Sciatic nerve (tissue), 2 donors: ENCODE measurements around the gene ACTR6. TPM values are rescaled to one million over a fixed set of nuclear protein-coding genes. Genes with fewer than 3 reads are reported as not detected.
A peak's percentile ranks its signal among the peaks of the same experiment; 100 is the strongest.

ENCODE experiments used
- ATAC-seq: fragments of 200-7000 bp; cut with Tn5 transposase; one replicate; pipeline ENCODE4 v1.9.1; 2020; ENCODE audit warnings: mild to moderate bottlenecking, moderate library complexity
- DNase-seq: peaks from one replicate; pipeline ENCODE4 v3.0.0-alpha.2; 2020; ENCODE audit warnings: low spot score
- intact Hi-C: fragments of 100-400 bp; cut with DNase I; formaldehyde crosslinking; loops from one replicate; pipeline ENCODE4 v1.14.2; 2022
- total RNA-seq: library from RNA; stranded (reverse); fragmentation: NEBNext Ultra II Directional; extraction: Animal tissue kit (Norgen Biotek cat#: 25700); gene quantifications from one replicate; pipeline ENCODE4 v1.2.1, GENCODE V29; 2021
- donor health status: DM: no; HTN: no; CAD: no.
- donor health status: DM: no; HTN: no; CAD: no.

The ACTR6 gene
- 32.3 TPM for total RNA-seq

DNA sequence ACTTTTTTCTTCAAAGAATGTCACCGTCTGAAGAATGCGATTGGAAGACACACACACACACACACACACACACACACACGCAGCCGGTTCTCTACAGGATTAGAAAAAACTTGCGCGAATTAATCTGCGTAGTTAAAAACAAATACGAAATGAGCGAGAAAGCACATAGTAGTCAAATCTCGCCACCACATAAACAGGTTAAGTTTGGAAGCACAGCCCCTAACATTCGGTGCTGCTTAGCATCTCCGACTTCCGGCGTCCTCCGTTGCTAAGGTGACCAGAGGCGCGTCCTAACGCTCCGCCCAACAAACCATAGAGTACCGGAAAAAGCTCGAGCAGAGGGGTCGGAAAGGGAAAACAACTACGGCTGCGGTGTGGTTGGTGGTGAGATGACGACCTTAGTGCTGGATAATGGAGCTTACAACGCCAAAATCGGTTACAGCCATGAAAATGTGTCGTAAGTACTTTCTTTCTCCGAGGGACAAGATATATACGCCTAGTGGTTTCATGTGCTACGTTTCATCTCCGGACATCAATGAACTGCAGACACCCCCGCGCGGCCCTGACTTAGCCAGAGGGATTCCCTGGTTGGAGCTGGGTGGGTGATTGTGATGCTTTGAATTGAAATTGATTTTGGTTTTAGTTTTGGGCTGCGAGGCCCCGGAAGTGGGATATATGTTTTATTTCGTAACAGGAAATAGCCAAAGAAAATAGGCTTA lies at the start of gene ACTR6:
TSS of gene ACTR6 (plus strand) at position 353 of the 719 bp plus-strand sequence. CDS start at position 390, 37 bp downstream.
- intact Hi-C loops, result no loop called here
- peak; percentile 97 for DNase-seq

DNA sequence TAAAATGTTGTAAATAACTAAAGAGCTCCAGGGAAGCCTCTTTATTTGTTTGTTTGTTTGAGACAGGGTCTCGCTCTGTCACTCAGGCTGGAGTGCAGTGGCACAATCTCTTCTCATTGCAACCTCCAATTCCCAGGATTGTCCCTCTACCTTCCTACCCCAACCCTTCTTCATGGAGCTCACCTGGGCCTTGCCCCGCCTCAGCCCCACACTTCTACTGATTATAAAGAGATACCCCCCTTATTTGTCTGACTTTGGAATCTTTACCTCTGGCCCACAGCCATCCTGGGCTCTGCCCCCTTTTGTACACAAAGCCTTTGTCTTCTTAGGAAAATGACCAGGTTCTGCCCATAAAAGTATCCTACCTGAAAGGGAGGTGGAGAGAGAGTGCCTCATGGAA lies 48.8 kb upstream of the ACTR6 start:
- intact Hi-C loops, result no loop called here
- no peak for ATAC-seq
- no peak for DNase-seq

More for the DNA sequence above, at the start of gene ACTR6:
- peak; percentile 99 for ATAC-seq

DNA sequence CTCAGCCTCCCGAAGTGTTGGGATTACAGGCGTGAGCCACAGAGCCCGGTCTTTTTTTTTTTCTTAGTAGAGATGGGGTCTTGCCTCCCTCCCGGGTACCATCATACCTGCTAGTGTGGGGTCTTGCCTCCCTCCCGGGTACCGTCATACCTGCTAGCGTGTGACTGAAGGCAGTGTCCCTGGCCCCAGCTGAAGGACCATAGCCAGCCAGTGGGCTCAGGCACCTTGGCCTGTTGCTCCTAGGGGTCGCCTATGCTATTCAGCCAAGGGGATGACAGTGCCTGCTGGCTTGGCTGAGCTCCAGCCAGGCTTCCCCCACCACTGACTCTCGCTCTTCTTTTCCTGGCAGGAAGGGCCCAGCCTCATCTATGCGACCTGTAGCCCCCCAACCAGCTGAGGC lies 47.5 kb upstream of the ACTR6 start:
- ATAC-seq, result no peak
- no peak for DNase-seq
- intact Hi-C loops, result no loop called here

DNA sequence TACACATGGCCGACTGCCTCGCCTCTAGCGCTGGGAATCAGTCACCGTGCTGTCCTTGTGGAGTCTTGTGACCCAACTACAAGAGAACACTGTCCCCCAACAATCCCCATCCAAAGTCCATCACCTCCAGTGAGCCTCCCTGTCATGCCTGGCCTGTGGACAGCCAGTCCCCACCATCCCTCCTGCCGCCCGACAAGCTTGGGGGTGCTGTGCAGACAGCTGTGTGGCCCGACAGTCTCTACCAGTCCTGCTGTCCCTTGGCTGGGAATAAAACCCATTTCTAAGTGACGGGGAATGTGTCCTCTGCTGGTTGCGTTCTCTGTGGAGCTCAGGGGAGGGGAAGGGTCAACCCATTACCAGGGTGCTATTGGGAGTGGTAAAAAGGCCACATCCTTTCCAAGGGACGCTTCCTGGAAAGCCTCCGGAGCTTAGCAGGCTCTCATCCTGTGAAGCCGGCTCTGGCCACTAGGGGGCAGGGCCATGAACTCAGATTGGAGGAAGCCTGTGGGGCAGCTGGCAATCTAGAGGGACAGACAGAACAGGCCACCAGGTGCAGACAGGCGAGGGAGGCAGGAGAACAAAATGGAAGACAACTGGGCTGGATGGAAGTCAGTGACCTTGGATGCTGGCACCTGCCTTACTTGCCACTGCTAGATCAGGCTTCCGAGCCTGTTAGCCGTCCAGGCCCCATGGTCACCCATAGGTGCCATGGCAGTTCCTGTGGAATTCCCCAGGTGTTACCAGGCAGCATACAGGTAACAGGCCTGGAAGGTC lies 46.0 kb upstream of the ACTR6 start:
- intact Hi-C loops, result no loop called here
- DNase-seq, result peak; percentile 77
- peak; percentile 29 for ATAC-seq

DNA sequence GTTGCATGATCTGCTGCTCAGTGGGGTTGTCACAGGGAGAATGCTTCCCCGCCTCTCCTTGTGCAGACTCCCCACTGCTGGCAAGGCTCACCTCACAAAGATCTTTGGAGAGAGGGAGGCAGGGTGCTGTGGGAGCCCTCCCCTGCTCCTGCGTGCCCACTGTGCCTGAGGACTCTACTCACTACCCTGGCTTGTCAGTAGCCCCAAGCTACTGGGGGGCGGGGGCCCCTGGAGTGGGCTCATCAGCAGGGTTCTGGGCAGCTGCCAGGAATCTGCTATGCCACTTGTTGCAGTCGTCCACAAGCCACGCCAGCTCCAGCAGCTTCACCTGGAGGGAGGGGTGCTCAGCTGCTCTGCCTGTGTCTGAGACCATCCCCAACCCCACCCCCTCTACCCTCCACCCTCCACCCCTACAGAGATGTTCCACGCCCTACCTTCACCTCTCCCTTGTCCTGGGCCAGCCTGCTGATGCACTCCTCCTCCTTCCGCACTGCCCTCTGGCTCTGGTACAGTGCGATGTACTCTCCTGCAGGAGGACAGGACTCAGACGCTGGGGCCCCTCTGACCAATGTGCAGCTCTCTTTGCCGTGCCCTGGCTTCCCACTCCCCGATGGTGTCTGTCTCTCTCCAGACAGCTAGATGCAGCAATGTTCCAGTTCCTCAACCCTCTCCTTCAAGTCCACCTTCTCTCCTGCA lies 43.7 kb upstream of the ACTR6 start:
- ATAC-seq (peak; percentile 23), DNase-seq (no peak)
- intact Hi-C loops, result no loop called here

DNA sequence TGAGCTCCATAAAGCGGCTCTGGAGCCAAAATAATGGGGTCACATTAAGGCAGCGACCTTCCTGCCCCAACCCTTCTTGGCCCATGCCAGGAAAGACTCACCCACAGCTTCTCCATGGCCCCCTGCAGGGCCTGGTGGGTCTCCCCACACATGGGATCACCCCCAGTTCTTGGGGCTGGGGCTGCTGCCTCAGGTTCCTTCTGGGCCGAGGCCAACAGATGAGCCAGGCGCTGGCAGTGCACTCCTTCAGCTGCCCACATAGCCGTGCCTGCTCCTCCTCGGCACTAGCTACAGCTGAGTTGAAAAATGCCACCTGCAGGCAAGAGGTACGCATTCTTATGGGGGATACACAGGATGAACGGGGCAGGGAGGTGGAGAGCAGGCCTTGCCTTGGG lies 43.2 kb upstream of the ACTR6 start:
- no peak for ATAC-seq
- intact Hi-C loops, result no loop called here
- no peak for DNase-seq

DNA sequence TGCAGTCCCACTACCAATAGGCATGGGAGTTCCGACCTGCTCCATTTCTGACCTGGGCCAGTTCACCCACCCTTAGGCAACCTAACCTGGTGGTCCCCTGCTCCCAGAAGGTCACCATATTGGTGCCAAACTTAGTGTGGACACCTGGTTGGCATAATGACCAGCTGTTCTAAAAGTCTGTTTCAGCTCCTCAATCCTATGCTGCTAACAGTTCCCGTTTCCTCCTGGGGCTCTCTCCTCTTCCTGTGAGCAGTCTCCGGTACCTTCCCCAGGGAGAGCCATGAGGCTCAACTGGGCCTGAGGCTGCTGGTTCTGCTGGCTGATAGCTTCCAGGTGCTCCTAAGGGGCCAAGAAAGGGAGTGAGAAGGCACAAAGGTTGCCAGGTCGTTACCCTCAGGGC lies 42.1 kb upstream of the ACTR6 start:
- intact Hi-C loops, result no loop called here
- DNase-seq (no peak), ATAC-seq (no peak)

DNA sequence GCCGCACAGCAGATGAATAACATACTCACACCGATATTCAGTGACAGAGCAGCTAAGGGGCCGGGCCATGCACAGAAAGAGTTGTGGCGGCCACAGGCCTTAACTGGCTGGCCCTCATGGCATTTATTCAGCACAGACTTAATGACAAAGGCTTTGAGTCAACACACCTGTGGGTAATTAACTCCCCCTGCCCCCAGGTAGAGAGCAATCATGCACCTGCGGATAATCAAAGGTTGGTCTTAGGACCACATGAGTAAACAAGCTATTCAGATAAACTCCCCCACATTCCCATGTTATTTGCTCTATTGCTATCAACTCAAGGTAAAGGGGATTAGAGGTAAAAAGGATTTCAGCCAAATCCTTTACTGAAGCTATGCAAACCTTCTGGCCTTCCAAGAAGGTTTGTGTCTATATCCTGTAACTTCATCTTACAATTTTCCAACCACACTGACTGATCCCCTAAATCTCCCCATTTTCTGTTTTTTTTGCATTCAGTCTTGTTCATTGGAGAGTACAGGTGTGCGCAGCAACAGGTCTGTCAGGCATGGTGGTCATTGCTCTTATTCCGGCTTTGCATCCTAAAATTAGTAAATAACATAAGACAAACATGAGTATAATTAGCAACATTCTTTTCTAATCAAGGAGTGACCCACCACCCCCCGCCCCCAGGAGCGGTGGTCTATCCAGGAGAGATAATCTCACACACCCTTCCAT lies 41.1 kb upstream of the ACTR6 start:
- no peak for DNase-seq
- intact Hi-C loops, result no loop called here
- no peak for ATAC-seq

DNA sequence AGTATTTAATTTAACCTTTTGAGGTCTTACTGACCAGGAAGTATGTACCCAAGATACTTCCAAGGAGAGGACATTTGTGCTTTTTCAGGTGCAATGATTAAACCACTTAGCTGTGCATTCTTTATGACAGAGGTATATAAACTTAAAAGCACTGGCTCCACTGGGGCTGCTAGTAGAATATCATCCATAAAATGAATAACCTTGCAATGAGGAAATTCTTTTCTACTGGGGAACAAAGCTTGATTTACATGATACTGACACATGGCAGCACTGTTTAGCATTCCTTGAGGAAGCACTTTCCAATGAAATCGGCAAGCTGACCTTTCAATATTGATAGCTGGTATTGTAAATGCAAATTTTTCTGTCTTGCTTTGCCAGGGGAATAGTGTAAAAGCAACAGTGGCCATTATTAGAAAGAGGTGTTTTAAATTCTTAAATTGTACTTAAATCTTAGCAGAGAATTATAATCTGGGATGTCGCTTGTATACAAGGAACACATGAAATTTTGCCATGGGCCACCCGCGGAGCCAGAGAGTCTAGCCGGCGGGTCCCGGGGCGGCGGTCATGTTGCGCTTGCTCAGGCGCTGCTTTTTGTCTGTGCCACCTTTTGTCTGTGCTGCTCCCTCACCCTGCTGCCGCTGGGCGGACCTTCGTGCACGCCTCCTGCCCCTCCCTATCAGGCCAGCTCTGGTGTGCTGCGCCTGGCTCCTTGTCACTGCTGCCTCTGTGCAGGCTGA lies 37.0 kb upstream of the ACTR6 start:
- DNase-seq, result peak; percentile 78
- intact Hi-C loops, result no loop called here
- ATAC-seq, result peak; percentile 97

DNA sequence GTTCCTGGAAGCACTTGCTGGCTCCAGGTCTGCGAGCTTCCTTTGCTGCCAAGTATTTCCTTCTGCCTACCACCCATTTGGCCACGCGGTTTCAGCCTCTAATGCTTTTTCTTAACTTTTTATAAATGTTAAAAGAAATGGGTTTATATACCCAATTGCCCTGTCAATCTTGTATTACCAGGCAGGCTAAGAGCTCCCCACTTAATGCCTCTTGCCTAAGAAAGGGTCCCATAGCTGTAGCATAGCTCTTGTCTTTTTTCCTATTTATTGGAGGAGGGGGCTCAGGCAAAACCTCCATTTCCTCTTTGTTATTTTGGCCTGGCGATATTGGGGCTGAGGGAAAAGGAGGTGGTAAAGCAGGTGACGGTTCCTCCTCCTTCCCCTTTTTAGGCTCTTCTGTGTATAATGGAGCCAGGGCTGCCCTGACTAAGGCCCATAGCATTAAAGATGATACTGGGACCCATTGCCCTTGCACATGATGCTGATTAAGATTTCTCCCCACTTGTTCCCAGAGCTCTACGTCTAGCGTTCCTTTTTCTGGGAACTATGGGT lies 36.4 kb upstream of the ACTR6 start:
- intact Hi-C loops, result no loop called here
- DNase-seq (no peak), ATAC-seq (no peak)

DNA sequence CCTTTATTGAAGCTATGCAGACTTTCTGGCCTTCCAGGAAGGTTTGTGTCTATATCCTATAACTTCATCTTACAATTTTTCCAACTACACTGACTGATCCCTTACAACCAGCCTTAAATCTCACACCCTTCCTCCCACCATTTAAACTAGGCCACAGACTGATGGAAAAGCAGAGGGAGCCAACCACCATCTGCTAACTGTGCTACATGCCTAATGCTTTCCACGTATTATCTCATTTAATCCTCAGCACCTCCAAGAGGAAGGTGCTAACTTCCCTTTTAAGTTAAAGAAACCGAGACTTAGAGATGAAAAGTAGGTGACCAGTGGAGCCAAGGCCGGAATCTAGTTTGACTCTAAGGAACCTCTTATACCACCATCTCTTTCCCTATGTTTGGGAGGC lies 35.3 kb upstream of the ACTR6 start:
- ATAC-seq (no peak), DNase-seq (no peak)
- intact Hi-C loops, result no loop called here

DNA sequence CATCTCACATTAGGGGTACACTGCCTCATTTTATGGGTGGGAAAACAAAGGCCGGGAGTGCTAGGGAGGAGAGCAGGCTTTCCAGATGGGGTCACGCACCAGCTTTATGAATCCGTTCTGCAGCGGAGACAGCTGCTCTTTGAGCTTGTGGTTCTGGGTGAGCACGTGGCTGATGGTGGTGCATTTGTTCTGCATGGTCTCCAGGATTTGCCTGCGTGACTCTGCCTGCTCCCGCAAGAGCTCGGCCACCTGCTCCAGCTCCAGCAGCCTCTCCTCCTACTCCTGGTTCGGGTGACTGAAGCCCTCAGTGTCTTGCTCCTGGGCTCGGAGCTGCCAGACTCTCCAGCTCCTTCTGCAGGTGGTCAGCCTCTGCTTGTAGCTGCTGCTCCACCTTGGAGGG lies 34.4 kb upstream of the ACTR6 start:
- intact Hi-C loops, result loop anchor here (1.0 kb wide), 1 partner anchor 22 kb away; no protein-coding TSS in a partner anchor
- ATAC-seq (no peak), DNase-seq (no peak)

DNA sequence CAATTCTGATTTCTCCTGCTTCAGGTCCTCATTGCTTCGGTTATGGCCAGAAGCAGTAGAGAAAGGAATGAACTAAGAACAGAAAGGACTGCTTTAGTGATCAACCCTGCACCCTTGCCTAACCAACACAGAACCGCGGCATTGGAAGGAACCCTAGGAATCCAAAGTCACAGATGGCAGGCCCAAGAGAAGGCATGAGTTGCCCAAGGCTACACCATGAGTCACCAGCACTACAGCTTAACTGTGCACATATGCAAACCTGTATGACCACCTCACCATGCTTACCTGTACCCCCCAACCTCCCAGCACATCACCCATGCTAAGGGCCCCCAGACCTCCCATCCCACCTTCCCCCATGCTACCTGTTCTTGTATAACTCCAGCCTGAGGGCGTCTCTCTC lies 32.1 kb upstream of the ACTR6 start:
- ATAC-seq (no peak), DNase-seq (no peak)

DNA sequence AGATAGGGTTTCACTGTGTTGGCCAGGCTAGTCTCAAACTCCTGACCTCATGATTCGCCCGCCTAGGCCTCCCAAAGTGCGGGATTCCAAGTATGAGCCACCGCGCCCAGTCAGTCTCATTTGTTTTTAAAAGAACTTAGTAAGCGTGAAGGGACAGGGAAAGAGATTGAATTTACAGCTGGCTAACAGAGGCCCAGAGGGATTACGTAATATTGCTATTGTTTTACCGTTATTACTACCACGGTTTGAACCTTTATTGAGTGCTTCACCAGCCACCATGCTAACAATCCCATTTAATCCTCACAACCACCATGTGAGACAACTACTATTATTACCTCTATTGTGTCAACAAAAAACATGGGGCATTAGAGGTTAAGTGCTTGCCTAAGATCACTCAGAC lies 31.3 kb upstream of the ACTR6 start:
- DNase-seq (no peak), ATAC-seq (no peak)
- intact Hi-C loops, result no loop called here

More for the DNA sequence above, 32.1 kb upstream of the ACTR6 start:
- intact Hi-C loops, result no loop called here

DNA sequence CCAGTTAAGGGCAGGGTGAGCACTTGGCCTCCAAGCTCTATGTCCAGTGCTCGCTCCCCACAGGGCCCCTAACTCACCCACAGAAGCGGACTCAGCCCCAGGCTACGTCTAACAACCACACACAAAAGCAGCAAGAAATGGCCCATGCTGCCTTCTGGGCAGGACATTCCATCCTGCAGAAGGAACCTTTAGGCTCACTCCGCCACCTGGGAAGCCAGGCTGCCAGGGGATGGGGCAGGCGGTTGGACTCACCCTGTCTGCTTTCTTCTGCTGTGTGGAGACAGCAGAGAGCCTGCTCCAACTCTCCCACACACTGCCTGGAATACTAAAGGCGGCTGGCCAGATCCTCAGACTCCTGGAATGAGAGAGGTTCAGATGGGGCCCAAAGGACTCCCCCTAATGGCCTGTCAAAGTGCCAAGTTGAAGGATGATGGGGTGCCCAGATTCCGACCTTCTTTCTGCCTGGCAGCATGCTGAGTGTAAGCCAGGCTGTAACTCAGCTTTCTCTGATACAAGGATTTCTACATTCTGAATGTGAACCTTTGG lies 30.2 kb upstream of the ACTR6 start:
- ATAC-seq (no peak), DNase-seq (no peak)
- intact Hi-C loops, result no loop called here

DNA sequence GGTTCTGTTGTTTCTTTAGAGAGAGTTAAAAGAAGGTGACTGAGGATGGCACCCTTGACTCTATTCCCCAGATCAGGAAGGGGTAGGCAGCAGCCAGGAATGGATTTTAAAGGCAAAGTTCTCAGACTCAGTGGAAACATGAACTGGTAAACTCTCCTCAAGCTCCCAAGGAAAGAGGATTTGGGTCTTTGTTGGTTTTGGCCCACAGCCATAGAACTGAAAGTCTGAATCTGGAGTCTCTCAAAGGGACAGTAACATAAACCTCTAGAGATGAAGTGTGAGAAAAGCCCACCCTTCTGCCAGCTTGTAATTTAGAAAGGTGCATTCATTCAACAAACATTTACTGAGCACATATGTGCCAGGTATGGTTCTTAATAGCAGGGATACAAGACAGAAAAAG lies 29.4 kb upstream of the ACTR6 start:
- intact Hi-C loops, result no loop called here
- no peak for ATAC-seq
- DNase-seq, result no peak

DNA sequence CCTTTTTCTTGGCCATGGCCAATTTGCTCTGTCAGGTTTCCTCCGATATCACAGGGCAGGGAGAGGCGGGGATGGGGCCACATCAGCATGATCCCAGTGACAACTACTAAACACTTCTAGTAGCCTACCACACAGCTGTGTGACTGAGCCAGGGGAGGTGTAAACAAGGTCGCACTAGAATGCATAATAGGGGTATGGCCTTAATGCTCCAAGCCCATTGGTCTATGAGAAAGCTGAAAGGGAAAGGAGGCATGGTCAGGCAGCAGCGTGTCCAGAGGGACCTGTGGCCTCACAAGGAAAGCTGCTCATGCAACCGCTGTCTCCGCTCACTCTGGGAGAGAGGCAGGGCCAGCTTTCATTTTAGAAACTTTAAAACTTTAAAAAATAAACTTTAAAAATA lies 27.5 kb upstream of the ACTR6 start:
- ATAC-seq, result no peak

DNA sequence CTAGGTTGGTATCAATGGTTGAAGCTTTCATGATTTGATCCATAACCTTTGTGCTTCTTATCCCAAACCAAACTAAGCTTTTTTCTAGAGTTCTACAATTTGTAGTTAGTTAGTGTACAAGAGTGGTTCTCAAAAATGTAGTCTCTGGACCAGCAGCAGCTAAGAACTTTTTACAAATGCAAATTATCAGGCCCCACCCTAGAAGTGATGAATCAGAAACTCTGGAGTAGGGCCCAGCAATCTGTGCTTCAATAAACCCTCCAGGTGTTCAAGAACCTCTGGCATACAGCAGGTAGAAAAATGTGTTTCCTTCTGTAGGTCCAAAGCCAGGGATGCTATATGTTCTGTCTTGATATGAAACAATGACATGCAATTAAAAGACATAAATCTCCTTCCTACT lies 26.1 kb upstream of the ACTR6 start:
- ATAC-seq (no peak), DNase-seq (no peak)
- intact Hi-C loops, result no loop called here

More for the DNA sequence above, 27.5 kb upstream of the ACTR6 start:
- no peak for DNase-seq
- intact Hi-C loops, result no loop called here
